CMK (cell line): Measurements from ENCODE around the gene GNAI1.

ENCODE experiments used
- DNase-seq: peaks from one replicate; pipeline ENCODE4 v3.0.0-alpha.2; 2010; ENCODE audit warnings: low read depth

GNAI1 gene

DNA sequence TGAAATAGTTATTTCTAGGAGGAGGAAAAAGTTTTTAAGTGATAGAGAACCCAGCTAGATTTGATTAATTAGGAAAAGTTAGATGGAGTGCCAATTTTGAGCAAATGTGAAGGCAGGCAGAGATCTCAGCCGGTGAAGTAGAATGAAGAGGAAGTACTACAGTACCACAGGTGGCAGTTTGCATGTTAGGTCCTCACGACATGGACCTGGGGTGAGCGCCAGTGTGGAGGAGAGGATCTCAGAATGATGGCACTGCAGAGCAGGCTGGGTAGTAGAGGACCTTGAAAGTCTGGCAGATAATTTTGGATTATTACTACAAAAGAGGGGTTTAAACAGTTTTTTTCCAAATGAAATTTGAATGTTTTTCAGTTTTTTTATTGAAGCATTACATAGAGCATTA lies 81.1 kb downstream of the GNAI1 start:
- no peak for DNase-seq

GRCh38 chr7:80216996-80217842 lies 82.6 kb downstream of the GNAI1 start:
- no peak for DNase-seq

GRCh38 chr7:80218723-80219122 lies 84.1 kb downstream of the GNAI1 start:
- DNase-seq: no peak

DNA sequence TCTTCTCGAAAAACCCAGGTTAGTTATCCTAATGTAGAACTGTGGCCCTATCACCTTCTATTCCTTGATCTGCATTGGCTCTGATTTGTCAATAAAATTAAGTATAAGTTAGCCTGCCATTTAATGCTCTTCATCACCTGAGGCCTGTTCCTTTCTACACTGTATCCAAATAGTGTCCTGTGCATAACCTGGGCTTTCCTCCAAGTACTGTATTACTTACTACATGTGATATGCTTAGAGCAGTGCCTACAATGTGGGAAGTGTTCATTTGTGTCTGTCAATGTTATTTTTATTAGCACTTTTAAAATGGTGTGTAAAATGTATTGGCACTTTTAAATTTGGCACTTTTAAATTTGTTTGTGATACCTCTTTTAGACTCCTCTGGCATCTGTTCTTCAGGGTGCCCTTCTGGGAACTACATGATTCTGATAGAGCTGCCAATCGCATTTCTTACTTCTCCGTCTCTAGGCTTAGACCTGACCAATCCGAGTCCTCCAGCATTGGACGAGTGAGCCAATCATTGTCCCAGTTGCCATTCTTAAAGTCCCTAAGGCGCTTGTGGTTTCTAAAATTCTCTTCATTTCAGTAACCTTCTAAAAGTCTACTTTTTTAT lies 85.5 kb downstream of the GNAI1 start:
- no peak for DNase-seq

- DNase-seq: peak; percentile 4
These were observed 89.8 kb downstream of the GNAI1 start for GRCh38 chr7:80224415-80224814.

- no peak for DNase-seq
These were observed 90.7 kb downstream of the GNAI1 start for GRCh38 chr7:80225361-80225760.

DNA sequence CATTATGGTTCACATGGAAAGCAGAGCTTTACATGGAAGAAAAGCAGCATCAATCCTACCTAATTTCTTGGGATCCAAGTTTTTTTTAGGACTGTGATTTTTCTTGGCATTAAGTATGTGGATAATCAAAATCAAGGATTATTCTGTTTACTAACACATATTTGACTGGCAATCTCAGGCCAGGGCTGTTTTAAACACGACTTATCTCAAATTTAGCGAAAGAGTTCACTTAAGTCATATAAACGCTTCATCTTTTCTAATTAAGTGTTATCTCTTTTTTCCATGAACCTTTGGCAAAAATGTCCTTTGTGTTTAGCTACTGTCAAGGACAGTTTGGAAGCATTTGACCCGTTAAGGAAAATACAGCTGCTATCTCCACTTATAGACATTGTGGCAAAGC lies 92.0 kb downstream of the GNAI1 start:
- DNase-seq: no peak

- DNase-seq: no peak
These were observed 95.7 kb downstream of the GNAI1 start for GRCh38 chr7:80230327-80230726.

GRCh38 chr7:80231707-80232106 lies 97.1 kb downstream of the GNAI1 start:
- no peak for DNase-seq

DNA sequence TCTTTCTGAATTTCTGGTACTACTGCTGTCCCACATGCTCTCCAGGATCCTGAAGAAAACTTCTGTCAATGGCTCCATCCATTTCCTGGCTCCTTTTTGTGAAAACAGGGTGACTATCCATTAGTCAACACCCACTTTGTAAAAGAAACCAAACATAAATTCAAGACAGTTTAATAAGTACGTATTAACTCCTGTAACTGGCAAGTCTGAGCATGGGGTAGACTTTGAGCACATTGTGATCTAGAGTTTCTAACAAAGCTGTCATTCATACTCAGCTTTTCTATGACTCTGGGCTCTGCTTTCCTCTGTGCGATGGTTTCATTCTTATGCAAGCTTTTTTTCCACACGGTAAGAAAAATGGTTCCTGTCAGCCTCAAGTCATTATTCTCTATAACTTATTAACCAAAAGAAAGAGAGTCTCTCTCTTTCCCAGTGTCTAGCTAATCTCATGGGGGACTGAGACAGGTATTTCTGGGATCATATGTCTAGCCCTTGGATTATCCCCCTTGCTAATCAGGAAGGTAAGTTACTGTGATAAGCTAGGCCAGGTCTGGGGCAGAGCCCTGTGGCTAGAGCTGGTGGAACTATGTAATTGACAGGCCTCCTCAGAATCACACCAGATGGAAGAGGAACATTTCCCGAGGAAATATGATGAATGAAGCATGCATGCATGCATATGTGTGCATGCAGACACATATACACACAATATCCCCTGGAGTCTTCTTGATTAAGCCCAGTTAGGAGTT lies 98.5 kb downstream of the GNAI1 start:
- no peak for DNase-seq

DNA sequence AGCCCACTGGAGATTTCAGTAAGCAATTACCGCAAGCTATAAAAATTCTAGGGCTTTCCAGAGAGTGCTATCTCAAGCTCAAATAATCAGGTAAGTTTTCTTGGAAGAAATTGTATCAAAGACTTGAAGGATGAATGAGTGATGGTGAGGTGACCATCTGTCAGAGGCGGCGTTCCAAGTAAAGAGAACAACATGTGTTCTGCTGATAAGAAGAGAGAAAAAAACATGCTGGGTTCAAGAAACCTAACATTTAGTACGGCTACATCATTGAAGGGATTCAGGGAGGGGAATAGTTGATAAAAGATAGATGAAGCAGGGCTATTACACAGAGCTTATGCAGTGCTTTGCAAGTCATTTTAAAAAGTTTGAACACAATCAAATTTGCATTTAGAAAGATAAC lies 100.7 kb downstream of the GNAI1 start:
- peak; percentile 5 for DNase-seq

- no peak for DNase-seq
These were observed 102.0 kb downstream of the GNAI1 start for GRCh38 chr7:80236681-80237080.

GRCh38 chr7:80240265-80241025 lies 105.8 kb downstream of the GNAI1 start:
- no peak for DNase-seq

DNA sequence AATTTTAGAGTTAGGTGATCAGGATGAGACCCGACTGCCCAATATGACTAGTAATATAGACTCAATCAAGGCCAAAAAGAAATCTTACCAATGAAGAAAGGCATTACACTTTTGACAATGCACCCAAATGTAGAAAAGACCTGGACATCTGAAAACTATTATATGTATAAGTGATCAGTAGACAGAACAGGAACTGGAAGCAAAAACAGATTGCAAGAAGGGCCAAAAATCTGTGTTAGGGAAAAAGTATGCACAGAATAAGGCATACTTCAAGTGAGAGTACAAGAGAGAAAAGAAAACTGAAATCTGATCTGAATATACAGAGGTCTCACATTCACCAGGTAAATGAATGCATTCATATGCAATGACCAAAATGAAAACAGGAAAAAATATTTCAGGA lies 107.0 kb downstream of the GNAI1 start:
- no peak for DNase-seq

DNA sequence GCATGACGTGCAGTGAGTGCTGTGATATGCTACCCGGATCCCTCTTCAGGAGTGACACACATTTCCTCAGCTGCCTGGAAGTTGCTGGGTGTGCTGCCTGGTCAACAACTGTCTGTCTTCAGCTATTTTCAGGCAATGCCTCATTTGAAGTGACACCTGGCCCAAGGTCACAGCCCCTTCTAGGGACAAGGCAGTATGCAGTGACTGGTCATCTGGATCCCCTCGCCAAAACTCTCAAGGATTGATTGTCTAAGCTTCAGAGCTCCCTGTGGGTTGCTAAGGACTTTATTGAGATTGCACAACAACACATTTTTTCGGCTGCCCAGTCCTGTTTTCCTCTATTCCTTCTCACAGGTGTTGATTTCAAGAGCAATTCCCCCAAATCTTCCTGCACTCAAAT lies 108.8 kb downstream of the GNAI1 start:
- DNase-seq: no peak

DNA sequence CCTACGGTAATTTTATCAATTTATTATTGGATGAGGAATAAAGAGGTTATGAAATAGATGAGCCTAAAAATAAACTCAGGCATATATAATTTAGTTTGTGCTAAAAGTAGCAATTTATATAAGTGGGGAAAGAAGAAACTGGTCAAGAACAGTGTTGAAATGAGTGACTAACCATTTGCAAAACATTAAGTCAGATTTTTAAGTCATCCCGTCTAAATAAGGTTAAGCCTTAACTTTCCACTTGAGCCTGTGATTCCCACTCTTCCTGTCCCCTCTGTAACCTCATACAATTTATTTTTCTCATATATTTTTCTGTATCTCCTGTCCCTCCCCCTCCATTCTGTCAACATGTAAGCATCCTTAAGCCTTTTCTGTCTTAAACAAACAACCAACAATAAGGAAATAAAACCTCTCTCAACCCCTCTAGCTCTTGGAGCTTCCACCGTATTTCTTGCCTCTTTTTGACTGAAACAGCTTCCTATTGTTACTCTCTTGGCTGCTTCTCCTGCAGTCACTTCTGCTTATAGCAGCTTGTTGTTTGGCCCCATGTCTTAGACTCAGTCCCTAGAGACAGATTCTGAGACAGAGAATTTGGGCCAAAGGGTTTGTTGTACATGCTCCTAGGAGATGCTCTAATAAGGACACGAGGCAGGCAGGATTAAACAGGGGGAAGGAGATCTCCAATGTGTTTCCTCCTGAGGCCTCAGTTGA lies 109.7 kb downstream of the GNAI1 start:
- DNase-seq: no peak

GRCh38 chr7:80247144-80247543 lies 112.5 kb downstream of the GNAI1 start:
- DNase-seq: no peak

DNA sequence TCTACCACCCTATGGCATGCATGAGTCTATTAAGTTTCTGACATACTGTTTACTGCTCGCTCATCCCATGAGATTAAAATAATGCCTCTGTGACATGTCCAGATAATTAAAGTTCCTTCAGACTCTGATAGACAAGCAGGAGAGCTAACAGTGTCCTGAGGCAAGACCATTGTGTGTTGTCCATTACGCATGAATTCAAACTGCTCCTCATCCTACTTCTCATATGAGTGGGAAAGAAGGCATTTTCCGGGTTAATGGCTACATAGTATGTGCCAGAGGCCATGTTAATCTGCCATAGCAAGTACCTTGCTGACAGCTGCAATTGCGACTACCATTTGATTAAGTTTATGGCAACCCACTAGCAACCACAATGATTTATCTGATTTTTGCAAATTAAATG lies 113.3 kb downstream of the GNAI1 start:
- DNase-seq: no peak

GRCh38 chr7:80249184-80249583 lies 114.6 kb downstream of the GNAI1 start:
- no peak for DNase-seq

GRCh38 chr7:80249619-80250295 lies 115.1 kb downstream of the GNAI1 start:
- DNase-seq: no peak

DNA sequence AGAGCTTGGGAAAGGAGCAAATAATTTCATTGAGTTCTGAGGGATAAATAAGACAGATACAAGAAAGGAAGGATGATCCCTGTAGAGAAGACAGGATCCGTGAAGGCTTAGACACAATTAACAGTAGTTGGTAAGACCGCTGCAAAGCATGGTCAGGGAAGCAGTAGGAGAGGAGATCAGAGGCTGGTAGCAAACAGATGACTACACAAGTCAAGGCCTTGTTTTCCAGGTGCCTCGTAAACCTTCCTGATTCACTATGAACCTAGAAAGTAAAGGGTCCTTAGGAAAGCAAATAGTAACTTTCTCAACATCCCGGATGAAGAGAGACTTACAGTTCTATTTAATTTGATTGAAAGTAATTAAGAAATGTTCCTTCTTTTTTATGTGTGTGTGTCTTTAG lies 118.6 kb downstream of the GNAI1 start:
- no peak for DNase-seq
